HepG2 (cell line): ENCODE results near the gene PKD2L2. TPM values are rescaled to one million over a fixed set of nuclear protein-coding genes. Genes with fewer than 3 reads are reported as not detected.

Source experiments
- CBX5 ChIP-seq: sonication (generic); formaldehyde crosslinking; IDR thresholded peaks from 2 replicates; pipeline ENCODE4 v1.4.0; 2020; ENCODE audit warnings: missing genetic modification reagents, borderline replicate concordance
- KLF13 ChIP-seq: sonication (generic); formaldehyde crosslinking; IDR thresholded peaks from 2 replicates; pipeline ENCODE4 v1.4.0; 2020; ENCODE audit warnings: mild to moderate bottlenecking, missing genetic modification reagents
- NFE2L1 ChIP-seq: sonication (generic); formaldehyde crosslinking; IDR thresholded peaks from 2 replicates; pipeline ENCODE4 v1.4.0; 2020; ENCODE audit warnings: missing genetic modification reagents, mild to moderate bottlenecking, borderline replicate concordance
- NFYB ChIP-seq: sonication (generic); formaldehyde crosslinking; IDR thresholded peaks from 2 replicates; pipeline ENCODE4 v1.4.0; 2020; ENCODE audit warnings: missing genetic modification reagents
- NR2F6 ChIP-seq, 2 experiments: IDR thresholded peaks; 2 replicates each; pipeline ENCODE4 v1.6.1; 2016; ENCODE audit warnings: antibody characterized with exemption in 1 of 2, mild to moderate bottlenecking in 1 of 2
- PHB2 ChIP-seq: fragments of 450-650 bp; IDR thresholded peaks from 2 replicates; pipeline ENCODE4 v1.6.1; 2018; ENCODE audit not compliant: partially characterized antibody
- PHF8 ChIP-seq: sonication (generic); formaldehyde crosslinking; IDR thresholded peaks from 2 replicates; pipeline ENCODE4 v1.5.0; 2020; ENCODE audit warnings: missing genetic modification reagents
- POGK ChIP-seq: sonication (generic); formaldehyde crosslinking; conservative IDR thresholded peaks from 2 replicates; pipeline ENCODE4 v1.8.0; 2022; ENCODE audit warnings: mild to moderate bottlenecking, moderate library complexity, missing genetic modification reagents
- RARA ChIP-seq: IDR thresholded peaks from 2 replicates; pipeline ENCODE4 v1.6.1; 2016; ENCODE audit warnings: missing genetic modification reagents, missing compliant biosample characterization
- RFX3 ChIP-seq: IDR thresholded peaks from 2 replicates; pipeline ENCODE4 v1.6.1; 2016; ENCODE audit warnings: missing biosample characterization, missing genetic modification reagents
- SRSF9 ChIP-seq: fragments of 200-400 bp; formaldehyde crosslinking; IDR thresholded peaks from 2 replicates; pipeline ENCODE4 v1.6.1; 2018; ENCODE audit warnings: borderline replicate concordance, mild to moderate bottlenecking, low read depth, low read length; ENCODE audit not compliant: insufficient read depth, poor library complexity, severe bottlenecking
- TFAP4 ChIP-seq: sonication (generic); IDR thresholded peaks from 2 replicates; pipeline ENCODE4 v1.6.1; 2016; ENCODE audit warnings: low read depth, borderline replicate concordance
- TRIM24 ChIP-seq: sonication (generic); formaldehyde crosslinking; IDR thresholded peaks from 2 replicates; pipeline ENCODE4 v1.8.0; 2022; ENCODE audit warnings: mild to moderate bottlenecking, missing genetic modification reagents
- TSC22D2 ChIP-seq: sonication (generic); formaldehyde crosslinking; IDR thresholded peaks from 2 replicates; pipeline ENCODE4 v1.5.1; 2020; ENCODE audit warnings: missing genetic modification reagents, mild to moderate bottlenecking, borderline replicate concordance
- ZBTB25 ChIP-seq: IDR thresholded peaks from 2 replicates; pipeline ENCODE4 v1.6.1; 2018; ENCODE audit warnings: missing genetic modification reagents
- ZBTB38 ChIP-seq: sonication (generic); formaldehyde crosslinking; IDR thresholded peaks from 2 replicates; pipeline ENCODE4 v1.5.1; 2020; ENCODE audit warnings: mild to moderate bottlenecking, missing genetic modification reagents
- ZNF550 ChIP-seq: sonication (generic); formaldehyde crosslinking; IDR thresholded peaks from 2 replicates; pipeline ENCODE4 v1.4.0; 2020; ENCODE audit warnings: mild to moderate bottlenecking, missing genetic modification reagents, borderline replicate concordance
- ZNF609 ChIP-seq: sonication (generic); formaldehyde crosslinking; IDR thresholded peaks from 2 replicates; pipeline ENCODE4 v1.4.0; 2020; ENCODE audit warnings: mild to moderate bottlenecking, missing genetic modification reagents, borderline replicate concordance
- ZNF740 ChIP-seq: sonication (generic); formaldehyde crosslinking; IDR thresholded peaks from 2 replicates; pipeline ENCODE4 v1.4.0; 2020; ENCODE audit warnings: missing genetic modification reagents
- ZNF879 ChIP-seq: sonication (generic); formaldehyde crosslinking; IDR thresholded peaks from 2 replicates; pipeline ENCODE4 v1.8.1; 2023; ENCODE audit warnings: missing genetic modification reagents
- ZSCAN29 ChIP-seq: sonication (generic); formaldehyde crosslinking; conservative IDR thresholded peaks from 2 replicates; pipeline ENCODE4 v1.4.0; 2020; ENCODE audit warnings: mild to moderate bottlenecking, missing genetic modification reagents
- polyA plus RNA-seq, 8 experiments: library from polyadenylated mRNA; depleted of rRNA in 3 of 8; stranded (reverse) in 7 of 8; unstranded in 1 of 8; fragments of >200 nt; fragmentation: Illumina TruSeq in 4 of 8; extraction: Trizol in 4 of 8; gene quantifications; 2 replicates each; pipeline versions ENCODE4 v1.2.1 to v1.2.3, GENCODE V29; 2011 to 2016; ENCODE audit warnings: low read depth in 4 of 8, missing spikeins in 1 of 8, mixed read lengths in 1 of 8; ENCODE audit not compliant: insufficient read depth in 1 of 8
- total RNA-seq, 5 experiments: library from RNA; depleted of rRNA; stranded (reverse); fragments of >200 nt; fragmentation: Illumina TruSeq; extraction: Trizol; gene quantifications; 2 replicates each; pipeline ENCODE4 v1.2.3, GENCODE V29; 2016; ENCODE audit warnings: low read depth in 1 of 5

PKD2L2 gene
- total and polyA plus RNA-seq, 2 of the 13 experiments (the other 11 are each of a cell fraction or from before 2014, with no cell fraction given): not detected

GRCh38 chr5:137901011-137901817 is 12.0 kb downstream of the PKD2L2 start (continued):
- TF ChIP-seq NFYB (no peak), RARA (CRISPR knock-in tag) (no peak), TSC22D2 (CRISPR knock-in tag) (no peak), NFE2L1 (no peak), ZNF609 (CRISPR knock-in tag) (peak; percentile 52; the same call in 1 of the 2 replicates), ZBTB25 (no peak), PHF8 (CRISPR knock-in tag) (no peak), POGK (CRISPR knock-in tag) (no peak), TFAP4 (no peak), RFX3 (CRISPR knock-in tag) (no peak), CBX5 (CRISPR knock-in tag) (no peak), SRSF9 (no peak), ZNF879 (CRISPR knock-in tag) (no peak), ZNF550 (no peak), KLF13 (CRISPR knock-in tag) (no peak), NR2F6 (IDR thresholded peaks at IDR 0.05) (0 out of 2 replicates have a peak, but pooled peaks have one; percentile 21), NR2F6 (CRISPR knock-in tag; IDR thresholded peaks at IDR 0.05) (peak; percentile 39; the same call in 1 of the 2 replicates), ZSCAN29 (CRISPR knock-in tag) (no peak), ZNF740 (CRISPR knock-in tag) (no peak), ZBTB38 (no peak), TRIM24 (CRISPR knock-in tag) (no peak), PHB2 (no peak)
